Measurements from ENCODE around the gene MRTFB. TPM values are rescaled to one million over a fixed set of nuclear protein-coding genes. Genes with fewer than 3 reads are reported as not detected.

Gene MRTFB
- total and polyA plus RNA-seq, 2 experiments from 2014 or later, result 13.9 to 22.2 TPM

GRCh38 chr16:14113344-14113743, 42.2 kb downstream of the MRTFB start:
- H3F3A ChIP-seq (replicated peaks; ENCODE audit: low read depth), result no peaks in the 10 kb centered on the region
- peaks cover 22% of the 10 kb centered on the region for H3K4me1 Mint-ChIP-seq
- H3K4me3 ChIP-seq, result no peak overlapping the region
- TF ChIP-seq ZNF462 (CRISPR knock-in tag; IDR thresholded peaks at IDR 0.05) (no peak), EZH2phosphoT487 (IDR thresholded peaks at IDR 0.05; ENCODE audit: unreplicated experiment) (no peak), POLR2AphosphoS5 (IDR thresholded peaks at IDR 0.05; ENCODE audit: low read depth) (no peak), NANOG (IDR thresholded peaks at IDR 0.05; ENCODE audit: borderline replicate concordance) (no peak), ZNF331 (CRISPR knock-in tag; IDR thresholded peaks at IDR 0.05; ENCODE audit: low read depth) (no peak), STAT1 (IDR thresholded peaks at IDR 0.05; ENCODE audit: unreplicated experiment) (no peak), JUNB (IDR thresholded peaks at IDR 0.05; ENCODE audit: unreplicated experiment) (no peak), REST (IDR thresholded peaks at IDR 0.05; ENCODE audit: unreplicated experiment) (no peak), CREB1 (CRISPR knock-in tag; IDR thresholded peaks at IDR 0.05; ENCODE audit: low read depth) (no peak), ZNF114 (CRISPR knock-in tag; IDR thresholded peaks at IDR 0.05) (no peak), EZH2 (IDR thresholded peaks at IDR 0.05; ENCODE audit: low read depth, unreplicated experiment) (no peak), CTCF (conservative IDR thresholded peaks at IDR 0.05; ENCODE audit: low read depth in 2 of 2) (no peak), ETS1 (IDR thresholded peaks at IDR 0.05) (no peak)
- H3K36me3 ChIP-seq (ENCODE audit: insufficient read depth), result no peaks in the 10 kb centered on the region
- no peaks in the 10 kb centered on the region for H3K9me2 ChIP-seq (ENCODE audit: insufficient read depth)
- no peak overlapping the region for H2AFZ ChIP-seq
- H3K27me3 ChIP-seq (ENCODE audit: insufficient read depth), result no peaks in the 10 kb centered on the region
- H3K79me2 ChIP-seq (replicated peaks; ENCODE audit: insufficient read depth), result peaks cover 64% of the 10 kb centered on the region
- no peaks in the 10 kb centered on the region for H3K9me3 Mint-ChIP-seq
- ATAC-seq, result no peak
- peaks cover 14% of the 10 kb centered on the region for H3K4me1 ChIP-seq (ENCODE audit: insufficient read depth)
- no peak overlapping the region for H3K27ac ChIP-seq (ENCODE audit: low read depth)
- no peak overlapping the region for H3K4me2 ChIP-seq
- H3K4me3 Mint-ChIP-seq, result no peak overlapping the region
- no peaks in the 10 kb centered on the region for H3K36me3 Mint-ChIP-seq (ENCODE audit: low read depth)
- H3K27ac Mint-ChIP-seq, result peak overlapping the region; percentile 17; the same call in 1 of the 2 replicates
- peaks cover 4% of the 10 kb centered on the region for H3K27me3 Mint-ChIP-seq (ENCODE audit: insufficient read depth, low read depth, poor library complexity)
- no peak for DNase-seq (ENCODE audit: low spot score)
- H4K20me1 ChIP-seq (replicated peaks; ENCODE audit: insufficient read depth), result peaks cover 16% of the 10 kb centered on the region
